Adrenal gland (tissue), 5 donors: ENCODE results near the gene MACROD2.

Experiments
- POLR2A ChIP-seq, 2 donors: fragments of 450-650 bp; IDR thresholded peaks; one replicate each; pipeline ENCODE4 v1.6.1; 2017; ENCODE audit warnings: antibody characterized with exemption in 2 of 2, mild to moderate bottlenecking in 2 of 2, moderate library complexity in 1 of 2
- TF ChIP-seq, protein P1 (sequence below), 6 experiments: fragments of 450-650 bp in 4 of 6; fragments of 200-600 bp in 2 of 6; sonication (generic) in 1 of 6; IDR thresholded peaks; 1 replicate in 5 of 6; 2 replicates in 1 of 6; pipeline versions ENCODE4 v1.5.1 to v1.8.0; 2016 to 2021; ENCODE audit warnings: antibody characterized with exemption in 6 of 6, mild to moderate bottlenecking in 2 of 6, moderate library complexity in 1 of 6
- donor health status: DM: no; HTN: no; CAD: no.

DNA sequence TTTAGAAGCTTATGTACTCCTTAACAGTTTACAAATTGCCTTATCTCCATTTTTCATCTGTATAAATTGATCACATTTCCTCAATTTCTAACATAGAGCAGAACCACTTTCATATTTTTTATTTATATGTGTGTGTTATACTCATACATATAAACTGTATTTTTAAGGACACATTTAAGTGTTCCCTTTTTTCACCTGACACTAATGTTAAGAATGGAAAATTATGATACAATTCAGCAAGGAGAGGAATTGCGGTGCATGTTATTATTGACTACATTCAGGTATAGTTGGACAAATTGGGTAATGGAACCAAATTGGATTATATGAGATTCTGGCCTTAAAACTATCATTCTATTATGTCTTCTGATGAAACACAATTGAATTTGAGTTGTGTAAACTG is 821.2 kb downstream of the MACROD2 start:
- TF ChIP-seq, protein P1, sequence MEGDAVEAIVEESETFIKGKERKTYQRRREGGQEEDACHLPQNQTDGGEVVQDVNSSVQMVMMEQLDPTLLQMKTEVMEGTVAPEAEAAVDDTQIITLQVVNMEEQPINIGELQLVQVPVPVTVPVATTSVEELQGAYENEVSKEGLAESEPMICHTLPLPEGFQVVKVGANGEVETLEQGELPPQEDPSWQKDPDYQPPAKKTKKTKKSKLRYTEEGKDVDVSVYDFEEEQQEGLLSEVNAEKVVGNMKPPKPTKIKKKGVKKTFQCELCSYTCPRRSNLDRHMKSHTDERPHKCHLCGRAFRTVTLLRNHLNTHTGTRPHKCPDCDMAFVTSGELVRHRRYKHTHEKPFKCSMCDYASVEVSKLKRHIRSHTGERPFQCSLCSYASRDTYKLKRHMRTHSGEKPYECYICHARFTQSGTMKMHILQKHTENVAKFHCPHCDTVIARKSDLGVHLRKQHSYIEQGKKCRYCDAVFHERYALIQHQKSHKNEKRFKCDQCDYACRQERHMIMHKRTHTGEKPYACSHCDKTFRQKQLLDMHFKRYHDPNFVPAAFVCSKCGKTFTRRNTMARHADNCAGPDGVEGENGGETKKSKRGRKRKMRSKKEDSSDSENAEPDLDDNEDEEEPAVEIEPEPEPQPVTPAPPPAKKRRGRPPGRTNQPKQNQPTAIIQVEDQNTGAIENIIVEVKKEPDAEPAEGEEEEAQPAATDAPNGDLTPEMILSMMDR (IDR thresholded peaks at IDR 0.05) = no peak
- TF ChIP-seq POLR2A (IDR thresholded peaks at IDR 0.05) = no peak
